Esophagus squamous epithelium (tissue), 4 donors: Measurements from ENCODE around the gene TMEM248.

Source experiments
- POLR2A ChIP-seq, 4 donors: fragments of 450-650 bp; IDR thresholded peaks; one replicate each; pipeline ENCODE4 v1.6.1; 2017; ENCODE audit warnings: antibody characterized with exemption in 4 of 4, mild to moderate bottlenecking in 4 of 4, moderate library complexity in 3 of 4
- TF ChIP-seq, protein P1 (sequence below), 6 experiments: fragments of 450-650 bp in 4 of 6; fragments of 200-600 bp in 2 of 6; sonication (generic) in 2 of 6; IDR thresholded peaks; one replicate each; pipeline ENCODE4 v1.5.1; 2016 to 2019; ENCODE audit warnings: antibody characterized with exemption in 6 of 6, mild to moderate bottlenecking in 4 of 6, moderate library complexity in 4 of 6

DNA sequence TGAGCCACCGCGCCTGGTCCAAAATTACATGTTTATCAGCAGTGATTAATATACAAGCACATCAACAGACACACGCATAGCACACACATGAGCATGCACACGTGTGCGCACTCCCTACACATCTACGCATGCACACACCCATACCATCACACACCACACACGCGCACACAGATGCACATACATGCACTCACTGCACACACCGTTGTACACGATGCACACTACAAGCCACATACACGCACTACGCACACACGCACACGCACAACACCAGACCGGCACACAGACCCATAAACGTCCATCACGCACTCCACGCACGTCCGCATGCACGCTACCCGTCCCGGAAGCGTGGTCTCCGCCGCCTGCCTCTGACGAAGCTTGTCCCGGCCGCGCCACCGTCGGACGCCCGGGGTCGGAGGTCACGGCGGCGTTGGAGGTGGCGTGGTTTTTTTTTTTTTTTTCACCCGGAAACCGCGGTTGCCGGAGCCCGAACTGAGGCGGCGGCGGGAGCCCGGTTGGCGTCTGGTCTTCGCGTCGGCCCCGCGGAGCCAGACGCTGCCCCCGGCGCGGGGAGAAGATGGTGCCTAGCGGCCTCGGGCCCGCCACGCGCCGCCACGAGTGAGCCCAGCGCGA, at the start of gene TMEM248:
- TF ChIP-seq, protein P1, sequence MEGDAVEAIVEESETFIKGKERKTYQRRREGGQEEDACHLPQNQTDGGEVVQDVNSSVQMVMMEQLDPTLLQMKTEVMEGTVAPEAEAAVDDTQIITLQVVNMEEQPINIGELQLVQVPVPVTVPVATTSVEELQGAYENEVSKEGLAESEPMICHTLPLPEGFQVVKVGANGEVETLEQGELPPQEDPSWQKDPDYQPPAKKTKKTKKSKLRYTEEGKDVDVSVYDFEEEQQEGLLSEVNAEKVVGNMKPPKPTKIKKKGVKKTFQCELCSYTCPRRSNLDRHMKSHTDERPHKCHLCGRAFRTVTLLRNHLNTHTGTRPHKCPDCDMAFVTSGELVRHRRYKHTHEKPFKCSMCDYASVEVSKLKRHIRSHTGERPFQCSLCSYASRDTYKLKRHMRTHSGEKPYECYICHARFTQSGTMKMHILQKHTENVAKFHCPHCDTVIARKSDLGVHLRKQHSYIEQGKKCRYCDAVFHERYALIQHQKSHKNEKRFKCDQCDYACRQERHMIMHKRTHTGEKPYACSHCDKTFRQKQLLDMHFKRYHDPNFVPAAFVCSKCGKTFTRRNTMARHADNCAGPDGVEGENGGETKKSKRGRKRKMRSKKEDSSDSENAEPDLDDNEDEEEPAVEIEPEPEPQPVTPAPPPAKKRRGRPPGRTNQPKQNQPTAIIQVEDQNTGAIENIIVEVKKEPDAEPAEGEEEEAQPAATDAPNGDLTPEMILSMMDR (IDR thresholded peaks at IDR 0.05): no peak
- peak in 2 of 4 donors; percentile 46 to 51 for TF ChIP-seq POLR2A (IDR thresholded peaks at IDR 0.05)
